Measurements from ENCODE around the gene MICU2. TPM values are rescaled to one million over a fixed set of nuclear protein-coding genes. Genes with fewer than 3 reads are reported as not detected.
"Not testable (repeated sequence)": the region's sequence is repeated elsewhere in the genome, so short reads cannot be mapped to it uniquely, and the experiment has no call there.

Gene MICU2
- total RNA-seq, 6 experiments from 2014 or later = 31.3 to 37.1 (median 33.9) TPM

GRCh38 chr13:21557995-21558394 lies 46.0 kb downstream of the MICU2 start:
- H3K27ac Mint-ChIP-seq = no peak overlapping the region
- no peak overlapping the region for H3K4me3 Mint-ChIP-seq
- H3K36me3 Mint-ChIP-seq (ENCODE audit: low read depth) = peaks cover 24% of the 10 kb centered on the region
- H3K27me3 Mint-ChIP-seq (ENCODE audit: insufficient read depth) = no peaks in the 10 kb centered on the region
- 0 out of 2 replicates have a peak, but pooled peaks cover 4% of the 10 kb centered on the region for H3K9me3 Mint-ChIP-seq
- no peaks in the 10 kb centered on the region for H3K4me1 Mint-ChIP-seq (ENCODE audit: low read depth)
- TF ChIP-seq CTCF (IDR thresholded peaks at IDR 0.05) = peak; percentile 74
- peak; percentile 33 for DNase-seq

DNA sequence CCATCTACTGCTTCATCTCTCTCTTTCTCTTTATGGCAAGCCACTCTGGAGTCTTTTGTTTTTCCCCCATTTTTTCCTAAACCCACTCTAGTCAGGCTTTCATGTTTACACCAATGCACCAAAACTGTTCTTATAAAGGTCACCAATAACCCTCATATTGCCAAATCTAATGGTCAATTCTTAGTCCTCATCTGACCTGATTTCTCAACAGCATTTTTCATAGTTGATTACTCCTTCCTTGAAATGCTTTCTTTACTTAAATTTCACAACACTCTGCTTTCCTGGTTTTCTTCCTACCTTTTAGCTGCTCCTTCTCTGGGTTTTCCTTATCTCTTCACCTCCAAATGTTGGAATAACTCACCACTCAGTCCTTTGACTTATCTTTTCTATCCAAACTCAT lies 47.9 kb downstream of the MICU2 start:
- TF ChIP-seq CTCF (IDR thresholded peaks at IDR 0.05) = no peak
- Mint-ChIP-seq H3K4me3 (no peak overlapping the region), H3K27ac (no peak overlapping the region), H3K4me1 (ENCODE audit: low read depth) (no peaks in the 10 kb centered on the region), H3K9me3 (0 out of 2 replicates have a peak, but pooled peaks cover 4% of the 10 kb centered on the region), H3K36me3 (ENCODE audit: low read depth) (peaks cover 14% of the 10 kb centered on the region), H3K27me3 (ENCODE audit: insufficient read depth) (no peaks in the 10 kb centered on the region)
- DNase-seq = no peak

DNA sequence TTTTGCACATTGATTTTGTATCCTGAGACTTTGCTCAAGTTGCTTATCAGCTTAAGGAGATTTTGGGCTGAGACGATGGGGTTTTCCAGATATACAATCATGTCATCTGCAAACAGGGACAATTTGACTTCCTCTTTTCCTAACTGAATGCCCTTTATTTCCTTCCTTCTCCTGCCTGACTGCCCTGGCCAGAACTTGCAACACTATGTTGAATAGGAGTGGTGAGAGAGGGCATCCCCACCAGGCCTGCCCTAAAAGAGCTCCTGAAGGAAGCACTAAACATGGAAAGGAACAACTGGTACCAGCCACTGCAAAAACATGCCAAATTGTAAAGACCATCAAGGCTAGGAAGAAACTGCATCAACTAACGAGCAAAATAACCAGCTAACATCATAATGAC lies 50.7 kb downstream of the MICU2 start:
- not testable (repeated sequence) for DNase-seq; H3K4me1 Mint-ChIP-seq (ENCODE audit: low read depth); H3K27ac Mint-ChIP-seq; H3K4me3 Mint-ChIP-seq; H3K9me3 Mint-ChIP-seq; H3K27me3 Mint-ChIP-seq (ENCODE audit: insufficient read depth)
- peaks cover 14% of the 10 kb centered on the region for H3K36me3 Mint-ChIP-seq (ENCODE audit: low read depth)

DNA sequence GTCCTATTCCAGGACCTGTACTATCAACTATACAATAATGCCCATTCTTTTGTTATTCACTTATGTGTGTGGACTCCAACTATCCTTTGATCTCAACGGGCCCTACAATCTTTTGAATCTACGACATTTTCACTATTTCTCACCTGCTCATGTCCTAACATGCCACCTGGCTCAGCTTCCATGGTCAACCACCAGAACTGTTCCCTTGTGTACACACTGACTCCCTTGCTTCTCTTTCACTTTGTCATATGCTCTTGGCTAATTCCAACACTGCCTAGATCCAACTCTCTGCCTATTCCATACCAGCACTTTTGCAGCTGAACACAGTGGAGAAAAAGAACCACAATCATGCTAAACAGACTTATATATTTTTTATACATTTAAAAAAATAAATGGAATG lies 53.1 kb downstream of the MICU2 start:
- Mint-ChIP-seq H3K4me3 (no peak overlapping the region), H3K27me3 (ENCODE audit: insufficient read depth) (no peaks in the 10 kb centered on the region; the same call in 1 of the 2 replicates), H3K9me3 (0 out of 2 replicates have a peak, but pooled peaks cover 4% of the 10 kb centered on the region), H3K36me3 (ENCODE audit: low read depth) (peaks cover 14% of the 10 kb centered on the region), H3K27ac (no peak overlapping the region), H3K4me1 (ENCODE audit: low read depth) (no peaks in the 10 kb centered on the region)
- no peak for TF ChIP-seq CTCF (IDR thresholded peaks at IDR 0.05)
- DNase-seq = no peak

DNA sequence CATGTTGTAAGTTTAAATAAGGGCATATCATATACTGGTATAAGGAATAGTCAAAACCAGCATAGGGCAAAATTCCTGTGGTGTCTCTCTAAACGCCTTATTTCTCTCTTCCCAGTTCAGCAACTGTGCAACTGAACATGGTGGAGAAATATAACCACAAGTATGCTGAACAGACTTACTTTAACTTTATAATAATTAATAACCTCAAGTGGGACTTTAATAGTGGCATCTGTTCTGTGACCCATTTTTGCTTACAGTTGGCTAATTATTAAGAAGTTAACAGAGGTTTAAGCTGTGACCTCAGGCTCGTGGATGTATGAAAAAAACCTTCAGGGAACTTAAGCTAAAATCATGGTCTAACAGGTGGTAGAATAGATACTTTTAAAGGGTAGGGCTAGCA lies 54.3 kb downstream of the MICU2 start:
- DNase-seq = no peak
- H3K4me3 Mint-ChIP-seq = no peak overlapping the region
- no peaks in the 10 kb centered on the region for H3K4me1 Mint-ChIP-seq (ENCODE audit: low read depth)
- H3K27me3 Mint-ChIP-seq (ENCODE audit: insufficient read depth) = no peaks in the 10 kb centered on the region; the same call in 1 of the 2 replicates
- no peak overlapping the region for H3K27ac Mint-ChIP-seq
- H3K36me3 Mint-ChIP-seq (ENCODE audit: low read depth) = peaks cover 21% of the 10 kb centered on the region
- 0 out of 2 replicates have a peak, but pooled peaks cover 4% of the 10 kb centered on the region for H3K9me3 Mint-ChIP-seq
- no peak for TF ChIP-seq CTCF (IDR thresholded peaks at IDR 0.05)

DNA sequence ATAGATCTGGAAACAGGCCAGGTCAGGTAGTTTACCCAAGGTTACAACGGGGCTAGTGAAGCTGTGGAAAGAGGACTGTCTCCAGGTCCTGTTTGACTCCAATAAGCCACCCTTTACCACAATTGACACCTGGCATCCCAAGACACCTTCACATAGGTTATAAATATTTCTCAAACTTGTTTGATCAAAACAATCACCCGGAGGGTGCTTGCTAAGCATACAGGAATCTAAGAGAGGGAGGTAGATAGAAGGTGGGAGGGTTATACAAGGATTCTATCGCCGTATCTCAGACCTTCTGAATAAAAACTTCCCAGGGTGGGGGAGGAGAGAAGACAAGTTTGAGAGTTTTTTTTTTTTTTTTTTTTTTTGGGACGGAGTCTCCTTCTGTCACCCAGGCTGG lies 55.4 kb downstream of the MICU2 start:
- 0 out of 2 replicates have a peak, but pooled peaks cover 4% of the 10 kb centered on the region for H3K9me3 Mint-ChIP-seq
- no peak overlapping the region for H3K27ac Mint-ChIP-seq
- H3K36me3 Mint-ChIP-seq (ENCODE audit: low read depth) = peaks cover 14% of the 10 kb centered on the region
- H3K27me3 Mint-ChIP-seq (ENCODE audit: insufficient read depth) = no peaks in the 10 kb centered on the region; the same call in 1 of the 2 replicates
- no peak for DNase-seq
- no peak overlapping the region for H3K4me3 Mint-ChIP-seq
- H3K4me1 Mint-ChIP-seq (ENCODE audit: low read depth) = no peaks in the 10 kb centered on the region
- TF ChIP-seq CTCF (IDR thresholded peaks at IDR 0.05) = no peak

All from HFFc6 (cell line).